SK-N-MC (cell line): Measurements from ENCODE around the gene CLCA4.

ENCODE experiments used
- EZH2 ChIP-seq: fragments of 200-600 bp; sonication (generic); IDR thresholded peaks from one replicate; pipeline ENCODE4 v1.6.1; 2017; ENCODE audit warnings: antibody characterized with exemption
- POLR2AphosphoS5 ChIP-seq: IDR thresholded peaks from 2 replicates; pipeline ENCODE4 v1.6.1; 2012; ENCODE audit warnings: mild to moderate bottlenecking, low read depth, low read length, borderline replicate concordance

DNA sequence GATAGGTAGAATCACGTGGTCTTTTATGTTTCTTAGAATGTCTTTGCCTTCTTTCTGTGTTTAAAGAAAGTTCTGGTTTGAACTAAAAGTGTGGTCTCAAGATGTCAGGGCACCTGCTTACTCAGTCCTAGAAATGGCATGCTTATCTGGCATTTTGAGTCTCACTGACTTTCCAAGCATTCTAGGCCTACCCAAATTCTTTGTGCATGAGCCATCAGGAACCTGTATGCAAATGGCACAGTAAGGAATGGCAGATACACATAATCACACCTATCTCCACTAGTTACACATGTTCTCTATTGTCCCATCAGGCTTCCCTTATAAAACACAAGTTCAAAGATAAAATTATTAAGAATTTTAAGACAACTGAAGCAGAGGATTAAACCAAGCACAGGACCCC, 29.5 kb upstream of the CLCA4 start:
- no peak for TF ChIP-seq POLR2AphosphoS5
- TF ChIP-seq EZH2, result no peak
